KBM-7 (cell line): ENCODE measurements around the gene AEN.
"Not testable (repeated sequence)": the region's sequence is repeated elsewhere in the genome, so short reads cannot be mapped to it uniquely, and the experiment has no call there.

Experiments
- DNase-seq: peaks from one replicate; pipeline ENCODE4 v3.0.0-alpha.2; 2015
- in situ Hi-C: fragments of 300-500 bp; cut with MboI; formaldehyde crosslinking; loops from 2 replicates; pipeline ENCODE4 v1.14.3; 2020; ENCODE audit warnings: low sequenced_read_pairs, low pct_unique_long_range_greater_than_20kb, mixed read lengths

The AEN gene

DNA sequence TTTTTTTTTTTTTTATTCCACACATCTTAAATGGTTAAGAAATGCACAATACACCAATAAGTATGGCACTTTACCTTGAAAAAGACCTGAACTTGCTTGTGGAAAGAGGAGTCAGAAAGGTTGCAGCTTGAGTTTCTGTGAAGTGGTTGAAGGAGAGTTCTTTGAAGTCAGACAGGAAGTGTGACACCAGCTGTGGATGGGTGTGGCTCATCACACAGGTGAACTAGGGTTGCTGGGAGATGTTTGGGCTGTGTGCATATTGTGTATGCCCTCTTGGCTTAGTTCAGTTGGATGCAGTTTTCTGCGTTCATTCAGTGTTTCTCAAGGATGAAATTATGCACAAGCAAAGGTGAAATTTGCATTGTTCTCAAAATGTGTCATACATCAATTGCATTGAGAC, 6.3 kb downstream of the AEN start:
- in situ Hi-C loops, result loop anchor here (10.0 kb wide), 1 partner anchor 163 kb away; the partner anchor contains the start of genes MRPL46 and MRPS11
- peak; percentile 26 for DNase-seq

DNA sequence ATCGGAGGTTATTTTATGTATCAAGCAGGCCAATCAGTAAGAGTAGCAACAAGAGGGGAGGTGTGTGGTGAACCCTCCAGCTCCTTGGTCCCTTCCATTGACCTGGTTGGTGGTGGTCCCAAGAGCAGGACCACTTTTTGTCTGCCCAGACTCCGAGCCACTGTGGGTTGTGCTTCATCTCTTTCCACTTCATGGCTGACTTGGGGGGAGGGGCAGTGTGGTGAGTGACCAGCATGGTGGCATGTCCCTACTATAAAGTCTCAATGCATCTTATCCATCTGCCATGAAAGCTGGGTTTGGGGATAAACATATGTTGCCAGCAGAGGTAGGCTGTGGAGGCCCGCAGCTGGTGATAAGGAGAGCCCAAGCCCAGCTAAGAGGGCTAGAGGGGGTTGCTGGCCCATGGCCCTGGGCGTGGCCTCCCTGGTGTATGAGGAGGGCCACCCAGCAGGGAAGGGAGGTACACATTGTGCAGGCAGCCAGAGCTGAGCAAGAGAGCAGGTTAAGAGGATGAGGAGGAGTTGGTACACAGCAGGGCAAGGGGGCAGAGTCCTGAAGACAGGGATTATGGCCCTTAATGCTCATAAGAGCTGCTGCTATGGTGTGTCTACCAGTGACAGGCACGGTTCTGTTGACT, 7.0 kb downstream of the AEN start:
- no peak for DNase-seq
- in situ Hi-C loops, result loop anchor here (10.0 kb wide), 1 partner anchor 163 kb away; the partner anchor contains the start of genes MRPL46 and MRPS11

DNA sequence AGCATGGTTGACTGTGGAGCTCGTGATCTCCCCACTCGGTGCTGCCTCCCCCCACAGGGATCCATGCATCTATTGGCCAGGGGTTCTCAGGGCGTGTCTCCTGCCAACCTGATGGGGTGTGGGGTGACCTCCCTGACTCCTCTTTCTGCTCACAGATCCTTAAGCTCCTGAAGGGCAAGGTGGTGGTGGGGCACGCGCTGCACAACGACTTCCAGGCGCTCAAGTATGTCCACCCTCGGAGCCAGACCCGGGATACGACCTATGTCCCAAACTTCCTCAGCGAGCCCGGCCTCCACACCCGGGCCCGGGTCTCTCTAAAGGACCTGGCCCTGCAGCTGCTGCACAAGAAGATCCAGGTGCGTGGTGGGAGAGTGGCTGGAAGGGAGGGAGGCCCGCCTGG, 7.9 kb downstream of the AEN start:
- in situ Hi-C loops, result loop anchor here (10.0 kb wide), 1 partner anchor 164 kb away; the partner anchor contains the start of genes MRPL46 and MRPS11
- DNase-seq, result no peak

DNA sequence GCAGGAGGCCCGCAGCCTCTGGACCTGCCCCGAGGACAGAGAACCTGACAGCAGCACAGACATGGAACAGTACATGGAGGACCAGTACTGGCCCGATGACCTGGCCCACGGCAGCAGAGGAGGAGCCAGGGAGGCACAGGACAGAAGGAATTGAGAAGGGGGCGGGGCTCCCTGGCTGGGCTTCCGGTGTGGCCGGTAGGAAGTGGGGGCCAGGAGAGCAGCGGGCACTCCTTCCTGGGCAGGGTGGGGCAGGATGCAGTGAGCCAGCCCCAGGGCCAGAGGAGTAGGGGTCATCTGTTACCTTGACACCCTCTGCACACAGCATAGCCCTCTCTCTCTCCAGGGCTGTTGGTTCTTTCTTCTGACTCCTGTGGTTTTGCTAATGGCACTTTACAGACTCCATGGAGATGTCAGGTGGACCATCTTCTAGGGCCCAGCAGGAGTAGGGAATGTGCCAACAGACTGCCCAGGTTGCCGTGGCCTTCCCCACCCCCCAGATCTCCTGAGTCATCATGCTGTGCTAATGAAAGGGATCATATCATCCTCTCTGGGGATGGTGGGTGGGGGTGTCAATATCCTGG, 9.1 kb downstream of the AEN start:
- in situ Hi-C loops, result no loop called here
- peak; percentile 13 for DNase-seq

DNA sequence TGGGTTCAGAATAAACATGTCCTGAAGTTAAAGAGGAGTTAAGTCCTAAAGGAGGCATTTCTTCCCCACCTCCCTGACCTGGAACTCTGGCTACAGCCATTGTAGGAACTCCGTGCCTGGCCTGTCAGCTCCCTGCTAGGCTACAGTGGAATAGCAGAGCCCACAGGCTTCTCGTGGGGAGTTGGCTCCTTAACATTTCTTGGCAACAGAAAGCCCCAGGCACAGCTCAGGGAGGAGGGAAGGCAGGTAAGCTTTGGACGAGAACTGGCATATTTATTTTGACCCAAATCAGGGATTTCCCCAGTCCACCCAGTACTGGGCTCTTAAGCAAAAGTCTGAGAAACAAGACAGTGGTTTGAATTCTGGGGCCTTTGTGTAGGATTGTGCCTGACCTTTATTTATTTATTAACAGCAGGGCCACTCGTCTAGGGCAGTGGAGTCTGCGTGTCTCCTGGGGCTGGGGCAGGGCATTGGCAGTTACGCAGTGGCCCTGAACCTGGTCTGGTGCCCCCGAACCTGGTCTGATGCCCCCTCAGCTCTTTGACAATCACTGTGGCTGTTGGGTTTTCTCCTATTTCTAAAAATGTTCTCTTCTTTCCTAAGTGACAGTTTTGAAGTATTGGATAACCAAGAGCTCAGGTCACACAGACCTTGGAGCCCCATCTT, 9.8 kb downstream of the AEN start:
- peak; percentile 16 for DNase-seq
- in situ Hi-C loops, result no loop called here

DNA sequence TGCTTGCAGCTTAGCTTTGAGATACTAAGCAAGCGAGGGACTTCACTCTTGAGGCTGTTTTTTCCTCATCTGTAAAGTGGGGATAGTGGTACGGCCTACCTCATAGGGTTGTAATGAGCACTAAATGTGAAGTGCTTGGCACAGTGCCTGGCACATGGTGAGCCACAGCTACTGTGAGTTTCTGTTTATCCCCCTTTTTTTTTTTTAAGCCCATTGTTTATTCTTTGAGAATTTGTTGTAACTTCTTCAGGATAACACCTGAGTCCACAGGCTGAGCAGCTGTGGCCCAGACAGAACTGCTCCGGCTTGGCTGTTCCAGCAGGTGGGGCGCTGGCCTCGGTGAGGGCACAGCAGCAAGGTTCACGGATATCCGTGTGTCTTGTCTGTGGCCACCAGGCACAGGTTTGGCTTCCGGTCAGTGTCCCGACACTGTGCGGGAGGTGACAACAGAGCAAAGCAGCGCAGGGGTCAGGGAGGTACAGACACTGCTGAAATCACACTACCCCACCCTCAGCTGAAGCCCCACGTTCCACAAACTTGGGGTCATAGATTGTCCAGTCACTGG, 10.4 kb downstream of the AEN start:
- no peak for DNase-seq
- in situ Hi-C loops, result no loop called here

DNA sequence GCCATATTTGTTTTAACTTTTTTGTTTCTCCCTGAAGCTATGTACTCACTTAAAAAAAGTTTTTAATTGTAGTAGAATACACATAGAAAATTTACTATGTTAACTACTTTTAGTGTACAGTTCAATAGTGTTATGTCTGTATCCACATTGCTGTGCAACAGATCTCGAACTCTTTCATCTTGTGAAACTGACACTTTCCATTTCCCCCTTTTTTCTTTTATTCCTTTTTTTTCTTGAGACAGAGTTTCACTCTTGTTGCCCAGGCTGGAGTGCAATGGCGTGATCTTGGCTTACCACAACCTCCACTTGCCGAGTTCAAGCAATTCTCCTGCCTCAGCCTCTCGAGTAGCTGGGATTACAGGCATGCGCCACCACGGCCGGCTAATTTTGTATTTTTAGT, 11.7 kb downstream of the AEN start:
- in situ Hi-C loops, DNase-seq: not testable (repeated sequence)

DNA sequence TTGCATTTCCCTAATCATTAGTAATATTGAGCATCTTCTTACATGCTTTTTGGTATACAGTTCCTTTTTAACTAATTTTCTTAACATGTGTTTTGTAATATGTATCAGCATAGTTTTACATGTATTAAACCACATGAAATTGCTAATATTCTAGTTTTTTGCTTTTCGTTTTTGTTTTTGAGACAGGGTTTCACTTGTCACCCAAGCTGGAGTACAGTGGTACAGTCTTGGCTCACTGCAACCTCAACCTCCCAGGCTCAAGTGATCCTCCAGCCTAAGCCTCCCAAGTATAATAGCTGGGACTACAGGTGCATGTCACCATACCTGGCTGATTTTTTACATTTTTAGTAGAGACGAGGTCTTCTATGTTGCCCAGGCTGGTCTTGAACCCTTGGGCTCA, 13.3 kb downstream of the AEN start:
- in situ Hi-C loops, result no loop called here
- no peak for DNase-seq

DNA sequence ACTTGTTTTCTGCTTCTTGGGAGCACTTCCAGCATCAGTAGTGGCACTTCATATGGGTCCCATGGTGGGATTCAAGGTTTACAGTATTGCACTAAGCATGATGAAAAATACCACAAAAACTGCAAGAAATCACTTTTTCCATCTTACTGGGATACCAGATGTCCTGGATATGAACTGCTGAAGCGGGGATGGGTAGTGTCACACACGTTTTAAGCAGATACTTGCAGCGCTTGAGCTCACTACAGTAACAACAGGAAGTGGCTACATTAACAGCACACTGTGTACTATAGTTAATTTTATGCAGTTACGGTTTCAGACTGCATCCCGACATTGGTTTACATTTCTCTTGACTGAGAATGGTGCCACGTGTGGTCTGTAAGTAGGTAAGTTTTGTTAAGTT, 14.2 kb downstream of the AEN start:
- in situ Hi-C loops, result no loop called here
- peak; percentile 53 for DNase-seq

DNA sequence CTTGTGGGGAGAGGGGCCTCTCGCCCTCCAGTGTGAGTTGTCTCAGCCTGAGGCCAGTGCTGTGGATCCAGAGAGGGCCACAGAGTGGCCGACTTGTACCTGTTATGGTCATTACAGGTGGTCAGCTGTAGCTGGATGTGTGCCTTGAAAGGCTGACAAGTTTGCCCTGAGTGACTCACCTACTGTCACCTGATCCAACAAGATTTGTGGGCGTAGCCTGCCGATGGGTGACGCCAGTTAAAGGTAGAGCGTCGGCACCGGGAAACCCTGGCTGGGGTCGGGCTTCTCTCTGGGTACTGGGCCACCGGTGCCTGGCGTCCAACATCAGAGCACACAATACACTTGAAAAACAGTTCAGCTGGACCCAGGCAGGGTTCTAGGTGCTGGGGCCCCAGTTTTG, 14.9 kb downstream of the AEN start:
- in situ Hi-C loops, result no loop called here
- DNase-seq, result no peak

DNA sequence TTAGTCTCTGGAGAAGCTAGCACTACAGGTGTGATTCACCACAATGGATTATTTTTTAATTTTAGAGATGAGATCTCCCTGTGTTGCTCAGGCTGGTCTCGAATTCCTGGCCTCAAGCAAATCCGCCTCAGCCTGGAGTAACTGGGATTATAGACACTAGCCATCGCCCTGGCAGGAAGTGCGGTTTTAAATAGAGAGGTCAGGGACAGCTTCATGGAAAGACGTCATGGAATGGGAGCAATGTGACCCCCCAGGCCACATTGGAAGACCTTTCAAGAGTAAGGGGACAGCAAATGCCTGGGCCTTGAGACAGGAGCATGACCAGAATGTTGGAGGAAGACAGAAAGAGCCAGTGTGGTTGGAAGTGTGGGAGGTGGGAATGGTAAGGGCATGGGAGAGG, 15.5 kb downstream of the AEN start:
- in situ Hi-C loops, result no loop called here
- peak; percentile 36 for DNase-seq

DNA sequence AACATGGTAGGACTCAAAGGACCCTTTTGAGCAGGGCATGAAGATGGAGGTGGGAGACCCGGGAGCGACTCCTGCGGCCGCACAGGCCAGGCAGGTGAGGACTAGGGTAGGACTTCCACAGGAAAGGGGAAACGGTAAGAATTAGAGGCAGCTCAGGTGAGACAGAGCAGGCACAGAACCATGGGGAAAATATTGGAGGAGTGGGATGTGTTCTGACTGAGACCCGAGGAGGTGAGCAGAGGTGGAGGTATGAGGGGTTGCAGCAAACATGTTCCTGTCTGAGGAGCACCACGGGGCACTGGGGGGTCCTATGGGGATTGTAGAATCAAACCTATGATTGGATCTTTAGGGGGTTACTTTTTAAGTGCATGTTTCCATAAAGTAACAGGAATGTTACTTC, 16.3 kb downstream of the AEN start:
- DNase-seq, result no peak
- in situ Hi-C loops, result no loop called here

DNA sequence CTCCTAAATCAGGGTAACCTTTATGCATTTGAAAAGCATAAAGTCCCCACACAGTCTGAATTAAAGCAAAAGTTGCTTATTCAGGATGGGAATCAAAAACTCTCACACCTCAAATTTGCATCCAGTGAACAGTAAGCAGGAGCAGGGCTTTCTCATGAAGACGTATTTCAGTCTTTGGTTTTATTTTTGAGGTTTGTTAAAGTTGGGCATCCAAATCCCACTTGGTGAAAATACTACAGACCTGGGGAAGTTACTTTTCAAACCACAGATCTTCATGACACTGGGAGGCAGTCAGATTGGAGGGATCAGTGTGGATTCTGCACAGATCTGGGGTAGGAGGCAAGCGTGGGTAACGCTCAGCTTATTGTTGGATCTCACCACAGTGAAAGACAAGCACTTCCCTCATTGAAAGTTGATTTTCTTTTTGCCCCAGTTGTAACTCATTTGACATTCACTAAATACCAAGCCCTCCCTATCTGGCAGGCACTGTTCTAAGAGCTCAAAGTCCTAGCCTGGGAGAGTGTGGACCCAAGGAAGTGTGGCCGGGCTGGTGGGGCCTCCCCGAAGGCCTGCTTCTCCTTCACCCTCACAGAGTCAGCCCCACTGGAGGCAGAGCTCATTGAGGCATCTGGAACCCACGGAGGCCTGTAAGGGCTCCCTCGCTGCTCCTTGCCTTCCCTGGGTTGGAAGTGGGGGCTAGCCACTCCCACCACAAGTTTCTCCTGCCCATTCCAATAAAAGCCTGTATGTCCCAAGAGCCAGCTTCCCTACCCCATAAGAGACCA, 16.9 kb downstream of the AEN start:
- DNase-seq, result peak; percentile 37
- in situ Hi-C loops, result no loop called here

DNA sequence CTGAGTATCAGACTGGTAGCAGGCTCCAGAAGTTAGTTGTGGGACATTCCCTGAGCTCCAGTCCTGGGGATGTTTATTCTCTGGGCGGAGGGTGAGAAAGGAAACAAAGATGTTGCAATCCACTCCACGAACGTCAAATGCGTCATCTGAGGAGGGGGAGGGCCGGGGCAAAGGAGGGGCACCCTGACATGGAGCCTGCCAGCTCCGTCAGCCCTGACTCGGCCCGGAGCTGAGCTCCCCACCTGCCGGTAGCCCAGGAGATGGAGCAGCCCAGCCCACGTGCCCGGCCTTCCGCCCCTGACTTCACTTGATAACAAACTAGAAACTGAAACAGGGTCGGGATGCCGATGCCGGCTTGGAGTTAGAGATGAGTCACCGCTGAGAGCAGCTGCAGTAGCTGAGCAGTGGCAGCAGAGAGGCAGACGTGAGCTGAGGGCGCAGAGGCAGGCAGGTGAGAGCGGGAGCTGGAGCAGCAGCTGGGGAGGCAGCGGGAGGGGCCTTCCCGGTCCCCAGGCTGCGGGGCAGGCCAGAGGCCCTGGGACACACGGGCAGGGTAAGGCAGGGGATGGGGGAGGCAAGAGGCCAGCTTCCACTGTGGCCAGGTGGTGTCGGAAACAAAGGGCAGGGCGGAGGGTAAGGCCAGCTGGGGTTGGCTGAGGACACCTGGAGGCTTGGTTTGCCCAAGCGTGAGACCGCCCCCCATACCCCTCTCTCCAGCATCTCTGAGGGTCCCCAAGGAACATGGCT, 17.7 kb downstream of the AEN start, which contains the start of gene ISG20:
TSS of gene ISG20 (plus strand) at position 391 of the 747 bp plus-strand sequence. CDS start at position 742, 351 bp downstream.
- DNase-seq, result peak; percentile 98
- in situ Hi-C loops, result no loop called here

DNA sequence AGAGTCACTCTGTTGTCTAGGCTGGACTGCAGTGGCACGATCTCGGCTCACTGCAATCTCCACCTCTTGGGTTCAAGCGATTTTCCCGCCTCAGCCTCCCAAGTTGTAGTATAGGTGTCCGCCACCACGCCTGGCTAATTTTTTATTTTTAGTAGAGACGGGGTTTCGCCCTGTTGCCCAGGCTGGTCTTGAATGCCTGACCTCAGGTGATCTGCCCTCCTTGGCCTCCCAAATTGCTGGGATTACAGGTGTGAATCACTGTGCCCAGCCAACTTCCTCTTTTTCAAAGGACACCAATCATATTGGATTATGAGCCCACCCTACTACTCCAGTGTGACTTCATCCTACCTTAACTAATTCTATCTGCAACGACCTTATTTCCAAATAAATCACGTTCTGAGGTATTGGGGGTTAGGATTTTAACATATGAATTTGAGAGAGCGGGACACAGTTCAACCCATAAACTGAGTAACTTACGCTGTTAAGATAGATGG, 20.9 kb downstream of the AEN start:
- in situ Hi-C loops, result no loop called here

DNA sequence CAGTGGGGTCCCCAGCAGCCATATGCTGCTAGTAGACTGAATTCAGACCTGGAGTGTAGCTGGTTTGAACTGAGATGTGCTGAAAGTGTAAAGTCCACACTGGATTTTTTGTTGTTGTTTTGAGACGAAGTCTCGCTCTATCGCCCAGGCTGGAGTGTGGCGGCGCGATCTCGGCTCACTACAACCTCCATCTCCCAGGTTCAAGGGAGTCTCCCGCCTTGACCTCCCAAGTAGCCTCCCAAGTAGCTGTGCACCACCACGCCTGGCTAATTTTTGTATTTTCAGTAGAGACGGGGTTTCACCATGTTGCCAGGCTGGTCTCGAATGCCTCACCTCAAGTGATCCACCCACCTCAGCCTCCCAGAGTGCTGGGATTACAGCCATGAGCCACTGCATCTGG, 21.4 kb downstream of the AEN start:
- in situ Hi-C loops, result not testable (repeated sequence)

More for the DNA sequence above, 20.9 kb downstream of the AEN start:
- no peak for DNase-seq

DNA sequence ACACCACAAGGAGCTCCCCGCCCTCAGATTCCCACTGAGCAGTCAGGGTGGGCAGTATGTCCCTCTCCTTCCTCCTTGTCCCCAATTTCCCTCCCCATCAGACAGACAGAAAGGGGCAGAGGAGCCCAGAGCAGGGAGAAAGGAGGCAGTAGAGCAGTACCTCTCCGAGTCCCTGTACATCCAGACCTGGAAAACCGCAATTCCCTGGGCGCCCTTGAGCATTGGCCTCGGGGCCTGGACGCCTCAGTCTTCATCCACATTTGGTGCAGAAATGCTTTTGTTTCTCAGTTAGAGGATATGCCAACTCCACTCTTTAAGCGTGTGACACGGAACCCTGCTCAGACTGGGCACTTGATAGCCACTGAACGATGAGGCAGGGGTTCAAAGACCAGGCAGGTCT, 23.6 kb downstream of the AEN start:
- in situ Hi-C loops, result no loop called here
- no peak for DNase-seq

More for the DNA sequence above, 21.4 kb downstream of the AEN start:
- not testable (repeated sequence) for DNase-seq
